ENCODE measurements around the gene IGIP.

The IGIP gene

GRCh38 chr5:140125637-140126036 lies at the start of gene IGIP:
Gene IGIP, plus strand, starts transcription at chr5:140125937. Its CDS starts 2,540 bp downstream, at chr5:140128477.
- no peak for DNase-seq

GRCh38 chr5:140076142-140076541 lies 49.6 kb upstream of the IGIP start:
- no peak for DNase-seq

- DNase-seq, result no peak
Measured at GRCh38 chr5:140076788-140077187, 48.9 kb upstream of the IGIP start.

GRCh38 chr5:140083120-140083519 lies 42.6 kb upstream of the IGIP start:
- no peak for DNase-seq

GRCh38 chr5:140083650-140084049 lies 42.1 kb upstream of the IGIP start:
- DNase-seq, result no peak

GRCh38 chr5:140084541-140084940 lies 41.2 kb upstream of the IGIP start:
- DNase-seq, result no peak

GRCh38 chr5:140090251-140090650 lies 35.5 kb upstream of the IGIP start:
- no peak for DNase-seq

GRCh38 chr5:140093179-140093578 lies 32.6 kb upstream of the IGIP start:
- no peak for DNase-seq

- DNase-seq, result no peak
Measured at GRCh38 chr5:140093866-140094265, 31.9 kb upstream of the IGIP start.

- no peak for DNase-seq
Measured at GRCh38 chr5:140094889-140095288, 30.8 kb upstream of the IGIP start.

- DNase-seq, result no peak
Measured at GRCh38 chr5:140101179-140101578, 24.6 kb upstream of the IGIP start.

GRCh38 chr5:140103154-140103553 lies 22.6 kb upstream of the IGIP start:
- no peak for DNase-seq

- DNase-seq, result no peak
Measured at GRCh38 chr5:140104100-140104499, 21.6 kb upstream of the IGIP start.

GRCh38 chr5:140106101-140106500 lies 19.6 kb upstream of the IGIP start:
- DNase-seq, result no peak

- no peak for DNase-seq
Measured at GRCh38 chr5:140106805-140107311, 18.9 kb upstream of the IGIP start.

- DNase-seq, result peak; percentile 92 to 95
Measured at GRCh38 chr5:140107312-140108092, 18.2 kb upstream of the IGIP start.

GRCh38 chr5:140108093-140109017 lies 17.4 kb upstream of the IGIP start:
- DNase-seq, result peak in 1 of 2 donors; percentile 26

GRCh38 chr5:140109018-140109758 lies 16.5 kb upstream of the IGIP start:
- no peak for DNase-seq

- no peak for DNase-seq
Measured at GRCh38 chr5:140109759-140110645, 15.7 kb upstream of the IGIP start.

GRCh38 chr5:140110646-140110957 lies 15.1 kb upstream of the IGIP start:
- DNase-seq, result no peak

- DNase-seq, result no peak
Measured at GRCh38 chr5:140111011-140111858, 14.5 kb upstream of the IGIP start.
